ENCODE data around the gene EPM2A. TPM values are rescaled to one million over a fixed set of nuclear protein-coding genes. Genes with fewer than 3 reads are reported as not detected.

The EPM2A gene
- total RNA-seq, 1 donor from 2014 or later: 9.6 TPM

DNA sequence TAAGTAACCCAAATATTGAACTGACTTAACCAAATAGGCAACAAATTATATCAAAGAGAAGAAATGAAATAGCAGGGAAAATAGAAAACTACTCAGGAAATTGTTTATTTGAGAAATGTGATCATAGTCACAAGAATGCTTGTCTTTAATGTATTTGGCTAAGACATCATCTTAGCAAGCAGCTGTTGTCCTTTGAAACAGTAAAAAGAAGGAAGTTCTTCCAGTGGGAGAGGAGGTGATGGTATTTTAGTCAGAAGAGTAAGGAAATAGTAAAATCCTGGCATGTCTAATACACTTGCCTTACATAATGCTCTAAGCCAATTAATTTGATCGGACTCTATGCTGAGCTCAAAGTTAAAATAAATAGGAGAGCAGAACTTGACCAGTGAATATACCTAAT lies 126.5 kb downstream of the EPM2A start:
- no peak for DNase-seq (ENCODE audit: low spot score)
- Mint-ChIP-seq H3K36me3 (no peaks in the 10 kb centered on the region), H3K4me1 (no peaks in the 10 kb centered on the region), H3K9me3 (no peaks in the 10 kb centered on the region), H3K4me3 (no peak overlapping the region), H3K27me3 (ENCODE audit: insufficient read depth, low read depth) (no peaks in the 10 kb centered on the region), H3K27ac (no peak overlapping the region)
- H3K4me2 ChIP-seq: no peak overlapping the region
- no peaks in the 10 kb centered on the region for H3K27me3 ChIP-seq
- H3F3A ChIP-seq (ENCODE audit: low read depth): no peaks in the 10 kb centered on the region
- H3K36me3 ChIP-seq: no peaks in the 10 kb centered on the region
- no peak overlapping the region for H3K27ac ChIP-seq
- no peak for TF ChIP-seq EZH2phosphoT487 (IDR thresholded peaks at IDR 0.05)
- TF ChIP-seq, protein P1, sequence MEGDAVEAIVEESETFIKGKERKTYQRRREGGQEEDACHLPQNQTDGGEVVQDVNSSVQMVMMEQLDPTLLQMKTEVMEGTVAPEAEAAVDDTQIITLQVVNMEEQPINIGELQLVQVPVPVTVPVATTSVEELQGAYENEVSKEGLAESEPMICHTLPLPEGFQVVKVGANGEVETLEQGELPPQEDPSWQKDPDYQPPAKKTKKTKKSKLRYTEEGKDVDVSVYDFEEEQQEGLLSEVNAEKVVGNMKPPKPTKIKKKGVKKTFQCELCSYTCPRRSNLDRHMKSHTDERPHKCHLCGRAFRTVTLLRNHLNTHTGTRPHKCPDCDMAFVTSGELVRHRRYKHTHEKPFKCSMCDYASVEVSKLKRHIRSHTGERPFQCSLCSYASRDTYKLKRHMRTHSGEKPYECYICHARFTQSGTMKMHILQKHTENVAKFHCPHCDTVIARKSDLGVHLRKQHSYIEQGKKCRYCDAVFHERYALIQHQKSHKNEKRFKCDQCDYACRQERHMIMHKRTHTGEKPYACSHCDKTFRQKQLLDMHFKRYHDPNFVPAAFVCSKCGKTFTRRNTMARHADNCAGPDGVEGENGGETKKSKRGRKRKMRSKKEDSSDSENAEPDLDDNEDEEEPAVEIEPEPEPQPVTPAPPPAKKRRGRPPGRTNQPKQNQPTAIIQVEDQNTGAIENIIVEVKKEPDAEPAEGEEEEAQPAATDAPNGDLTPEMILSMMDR (IDR thresholded peaks at IDR 0.05): no peak
- TF ChIP-seq EZH2 (IDR thresholded peaks at IDR 0.05): no peak
- H3K9ac ChIP-seq: no peak overlapping the region
- H4K20me1 ChIP-seq (ENCODE audit: low read depth): no peaks in the 10 kb centered on the region
- H3K79me2 ChIP-seq (ENCODE audit: low read depth): no peaks in the 10 kb centered on the region
- no peaks in the 10 kb centered on the region for H3K4me1 ChIP-seq
- no peak overlapping the region for H3K4me3 ChIP-seq
- H2AFZ ChIP-seq (replicated peaks): no peak overlapping the region
- H3K9me3 ChIP-seq (ENCODE audit: low read depth): no peaks in the 10 kb centered on the region

GRCh38 chr6:145603991-145604390 lies 131.3 kb downstream of the EPM2A start:
- DNase-seq (ENCODE audit: low spot score): no peak
- H3K36me3 ChIP-seq: no peaks in the 10 kb centered on the region
- no peaks in the 10 kb centered on the region for H3K4me1 Mint-ChIP-seq
- TF ChIP-seq EZH2 (IDR thresholded peaks at IDR 0.05) (no peak), EZH2phosphoT487 (IDR thresholded peaks at IDR 0.05) (no peak)
- TF ChIP-seq, protein P1 (IDR thresholded peaks at IDR 0.05): no peak
- H3K4me3 ChIP-seq: no peak overlapping the region
- H3K4me3 Mint-ChIP-seq: no peak overlapping the region
- H3K9me3 Mint-ChIP-seq: no peaks in the 10 kb centered on the region
- H3K27ac Mint-ChIP-seq: no peak overlapping the region
- H3K4me2 ChIP-seq: no peak overlapping the region
- H3K4me1 ChIP-seq: peaks cover 11% of the 10 kb centered on the region
- H3K27me3 ChIP-seq: no peaks in the 10 kb centered on the region
- H3K27ac ChIP-seq: no peak overlapping the region
- H3F3A ChIP-seq (ENCODE audit: low read depth): no peaks in the 10 kb centered on the region
- no peak overlapping the region for H3K9ac ChIP-seq
- no peaks in the 10 kb centered on the region for H3K79me2 ChIP-seq (ENCODE audit: low read depth)
- H3K27me3 Mint-ChIP-seq (ENCODE audit: insufficient read depth, low read depth): no peaks in the 10 kb centered on the region
- no peaks in the 10 kb centered on the region for H3K36me3 Mint-ChIP-seq
- no peaks in the 10 kb centered on the region for H4K20me1 ChIP-seq (ENCODE audit: low read depth)
- H2AFZ ChIP-seq (replicated peaks): no peak overlapping the region
- H3K9me3 ChIP-seq (ENCODE audit: low read depth): no peaks in the 10 kb centered on the region

DNA sequence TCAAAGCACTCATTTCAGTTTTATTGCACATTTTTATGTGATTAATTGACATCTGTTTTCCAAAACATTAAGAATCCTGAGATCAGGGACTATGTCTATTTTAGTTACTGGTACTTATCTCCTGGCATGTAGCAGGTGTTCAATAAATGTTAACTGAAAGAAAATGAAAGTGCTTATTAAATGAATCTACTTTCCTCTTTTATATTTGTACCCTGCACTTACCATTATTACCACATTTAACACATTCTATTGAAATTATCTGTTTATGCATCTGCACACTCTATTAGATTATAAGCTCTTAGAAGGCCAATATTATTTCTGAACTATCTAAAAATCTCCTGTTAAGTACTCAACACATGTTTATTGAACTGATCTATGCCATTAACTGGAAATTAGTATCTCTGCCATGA lies 131.9 kb downstream of the EPM2A start:
- Mint-ChIP-seq H3K27ac (no peak overlapping the region), H3K9me3 (no peaks in the 10 kb centered on the region), H3K4me3 (no peak overlapping the region), H3K27me3 (ENCODE audit: insufficient read depth, low read depth) (no peaks in the 10 kb centered on the region), H3K4me1 (no peaks in the 10 kb centered on the region), H3K36me3 (no peaks in the 10 kb centered on the region)
- no peaks in the 10 kb centered on the region for H3K27me3 ChIP-seq
- no peaks in the 10 kb centered on the region for H3K36me3 ChIP-seq
- no peak overlapping the region for H3K27ac ChIP-seq
- no peak overlapping the region for H3K9ac ChIP-seq
- no peak overlapping the region for H3K4me3 ChIP-seq
- TF ChIP-seq, protein P1 (IDR thresholded peaks at IDR 0.05): no peak
- TF ChIP-seq EZH2 (IDR thresholded peaks at IDR 0.05) (no peak), EZH2phosphoT487 (IDR thresholded peaks at IDR 0.05) (no peak)
- no peaks in the 10 kb centered on the region for H3K9me3 ChIP-seq (ENCODE audit: low read depth)
- no peaks in the 10 kb centered on the region for H4K20me1 ChIP-seq (ENCODE audit: low read depth)
- no peaks in the 10 kb centered on the region for H3K79me2 ChIP-seq (ENCODE audit: low read depth)
- no peak overlapping the region for H2AFZ ChIP-seq (replicated peaks)
- peaks cover 11% of the 10 kb centered on the region for H3K4me1 ChIP-seq
- no peak overlapping the region for H3K4me2 ChIP-seq
- DNase-seq (ENCODE audit: low spot score): no peak
- H3F3A ChIP-seq (ENCODE audit: low read depth): no peaks in the 10 kb centered on the region
